Placental epithelial cell (primary cell): ENCODE measurements around the gene TSPAN7. TPM values are rescaled to one million over a fixed set of nuclear protein-coding genes. Genes with fewer than 3 reads are reported as not detected.

Experiments used
- small RNA-seq: library from RNA; depleted of rRNA; stranded (forward); fragments of <200 nt; gene quantifications from one replicate; pipeline ENCODE3, GENCODE V24; 2012
- total RNA-seq: library from RNA; depleted of rRNA; stranded (reverse); fragments of >200 nt; gene quantifications from 2 replicates; pipeline ENCODE4 v1.2.3, GENCODE V29; 2012

TSPAN7 gene
- not detected in 2 replicates for total RNA-seq

GRCh38 chrX:38561126-38561868, at the start of gene TSPAN7:
Gene TSPAN7 (plus strand): TSS chrX:38561542. CDS start chrX:38561547, 5 bp downstream.

Small RNA genes within 50 kb of the gene (small RNA-seq; reads per million reads assigned to genes)
- not detected for gene RNU7-7P

Other genes with a start within 250 kb of the TSPAN7 start
- gene RPGR, start 234.0 kb upstream of the TSPAN7 start, total RNA-seq: 7.9 and 8.1 TPM in 2 replicates
- gene OTC, start 208.9 kb upstream of the TSPAN7 start, total RNA-seq: not detected in 2 replicates
- gene MID1IP1, start 239.9 kb downstream of the TSPAN7 start, total RNA-seq: 25.5 and 36.2 TPM in 2 replicates